COLO668 (cell line): ENCODE data around the gene CYP1A2.
"Not testable (repeated sequence)": the region's sequence is repeated elsewhere in the genome, so short reads cannot be mapped to it uniquely, and the experiment has no call there.

Experiments
- DNase-seq: peaks from one replicate; lab custom pipeline; 2025; ENCODE audit not compliant: unreplicated experiment; lab: John Stamatoyannopoulos, UW

CYP1A2 gene

GRCh38 chr15:74776821-74777768 is 28.4 kb downstream of the CYP1A2 start:
- DNase-seq: no peak

GRCh38 chr15:74777769-74778598 is 29.3 kb downstream of the CYP1A2 start:
- DNase-seq: no peak

- DNase-seq: no peak
Measured at GRCh38 chr15:74778599-74778970, 29.9 kb downstream of the CYP1A2 start.

GRCh38 chr15:74779162-74779648 is 30.6 kb downstream of the CYP1A2 start:
- no peak for DNase-seq

GRCh38 chr15:74780523-74781430 is 32.1 kb downstream of the CYP1A2 start:
- DNase-seq: no peak

- DNase-seq: peak; percentile 86
Measured at GRCh38 chr15:74781431-74782258, 33.0 kb downstream of the CYP1A2 start, which contains the start of gene CSK. CSK (plus strand) TSS chr15:74782080; CDS start chr15:74798298, 16,218 bp downstream.

- peak; percentile 57 for DNase-seq
Measured at GRCh38 chr15:74782259-74783071, 33.8 kb downstream of the CYP1A2 start.

- peak; percentile 36 for DNase-seq
Measured at GRCh38 chr15:74783072-74783807, 34.6 kb downstream of the CYP1A2 start.

GRCh38 chr15:74783808-74784175 is 35.1 kb downstream of the CYP1A2 start:
- DNase-seq: no peak

GRCh38 chr15:74784426-74785193 is 36.0 kb downstream of the CYP1A2 start:
- DNase-seq: no peak

- DNase-seq: no peak
Measured at GRCh38 chr15:74785194-74786032, 36.8 kb downstream of the CYP1A2 start.

- not testable (repeated sequence) for DNase-seq
Measured at GRCh38 chr15:74786081-74786480, 37.4 kb downstream of the CYP1A2 start.

GRCh38 chr15:74786551-74787165 is 38.0 kb downstream of the CYP1A2 start:
- DNase-seq: no peak

GRCh38 chr15:74787251-74788041 is 38.8 kb downstream of the CYP1A2 start:
- peak; percentile 29 for DNase-seq

- no peak for DNase-seq
Measured at GRCh38 chr15:74788042-74788682, 39.5 kb downstream of the CYP1A2 start.
